Nephron (organoid): ENCODE results near the gene CCL19.

Source experiments
- H3K27ac Mint-ChIP-seq, 3 experiments: 2 replicates each; pipeline ENCODE4 v1.8.0; 2020; ENCODE audit warnings: mixed read lengths in 3 of 3, mild to moderate bottlenecking in 2 of 3, moderate library complexity in 1 of 3
- H3K27me3 Mint-ChIP-seq: 2 replicates; pipeline ENCODE4 v1.8.0; 2021; ENCODE audit warnings: low read depth, mild to moderate bottlenecking, moderate library complexity, mixed read lengths
- H3K36me3 Mint-ChIP-seq: 2 replicates; pipeline ENCODE4 v1.8.0; 2020; ENCODE audit warnings: low read depth, mixed read lengths
- H3K4me1 Mint-ChIP-seq: 2 replicates; pipeline ENCODE4 v1.8.0; 2020; ENCODE audit warnings: mixed read lengths
- H3K4me3 Mint-ChIP-seq, 3 experiments: 2 replicates each; pipeline ENCODE4 v1.8.0; 2020; ENCODE audit warnings: mild to moderate bottlenecking in 3 of 3, mixed read lengths in 3 of 3, moderate library complexity in 2 of 3
- H3K9me3 Mint-ChIP-seq: 2 replicates; pipeline ENCODE4 v1.8.0; 2020; ENCODE audit warnings: mixed read lengths
- CTCF ChIP-seq, 3 experiments: fragments of 200-600 bp; sonication (generic); IDR thresholded peaks; one replicate each; pipeline ENCODE4 v1.5.0; 2021; ENCODE audit warnings: antibody characterized with exemption in 3 of 3; ENCODE audit not compliant: unreplicated experiment in 3 of 3

Gene CCL19

GRCh38 chr9:34664281-34665066 is 26.6 kb downstream of the CCL19 start:
- peak overlapping the region; percentile 84 to 93 (median 93) for H3K27ac Mint-ChIP-seq
- peak; percentile 80 to 82 (median 81) for TF ChIP-seq CTCF (IDR thresholded peaks at IDR 0.05; ENCODE audit: unreplicated experiment in 3 of 3)
- H3K4me1 Mint-ChIP-seq, result peaks cover 30% of the 10 kb centered on the region
- no peaks in the 10 kb centered on the region for H3K27me3 Mint-ChIP-seq
- H3K36me3 Mint-ChIP-seq, result peaks cover 46% of the 10 kb centered on the region
- no peaks in the 10 kb centered on the region for H3K9me3 Mint-ChIP-seq
- H3K4me3 Mint-ChIP-seq, result peak overlapping the region; percentile 92 to 94 (median 94)

GRCh38 chr9:34663303-34663605 is 27.8 kb downstream of the CCL19 start:
- H3K27me3 Mint-ChIP-seq, result no peaks in the 10 kb centered on the region
- peak overlapping the region; percentile 29 to 63 (median 59) for H3K4me3 Mint-ChIP-seq
- no peaks in the 10 kb centered on the region for H3K9me3 Mint-ChIP-seq
- H3K4me1 Mint-ChIP-seq, result peaks cover 34% of the 10 kb centered on the region
- peak overlapping the region; percentile 15 to 93 (median 54) for H3K27ac Mint-ChIP-seq
- no peak for TF ChIP-seq CTCF (IDR thresholded peaks at IDR 0.05; ENCODE audit: unreplicated experiment in 3 of 3)
- peaks cover 35% of the 10 kb centered on the region for H3K36me3 Mint-ChIP-seq

- H3K36me3 Mint-ChIP-seq, result peaks cover 33% of the 10 kb centered on the region
- peaks cover 35% of the 10 kb centered on the region for H3K4me1 Mint-ChIP-seq
- TF ChIP-seq CTCF (IDR thresholded peaks at IDR 0.05; ENCODE audit: unreplicated experiment in 3 of 3), result no peak
- peak within 1 kb of the TSS; percentile 15 to 93 (median 54) for H3K27ac Mint-ChIP-seq
- H3K27me3 Mint-ChIP-seq, result no peaks in the 10 kb centered on the region
- peak within 1 kb of the TSS; percentile 29 to 63 (median 59) for H3K4me3 Mint-ChIP-seq
- H3K9me3 Mint-ChIP-seq, result no peaks in the 10 kb centered on the region
Observed at GRCh38 chr9:34662526-34663302, 28.4 kb downstream of the CCL19 start, which contains the start of gene CCL27. Gene CCL27, minus strand, starts transcription at chr9:34662657. Its CDS starts 24 bp downstream, at chr9:34662633.

- H3K27me3 Mint-ChIP-seq, result no peaks in the 10 kb centered on the region
- no peak overlapping the region for H3K4me3 Mint-ChIP-seq
- peaks cover 43% of the 10 kb centered on the region for H3K4me1 Mint-ChIP-seq
Observed at GRCh38 chr9:34659592-34660253, 31.4 kb downstream of the CCL19 start.

GRCh38 chr9:34658461-34658860 is 32.6 kb downstream of the CCL19 start:
- H3K4me3 Mint-ChIP-seq, result peak overlapping the region in 1 of 3 experiments; percentile 30
- H3K27me3 Mint-ChIP-seq, result no peaks in the 10 kb centered on the region
- peaks cover 42% of the 10 kb centered on the region for H3K4me1 Mint-ChIP-seq
- peaks cover 27% of the 10 kb centered on the region for H3K36me3 Mint-ChIP-seq
- no peaks in the 10 kb centered on the region for H3K9me3 Mint-ChIP-seq
- peak overlapping the region in 1 of 3 experiments; percentile 21 for H3K27ac Mint-ChIP-seq
- no peak for TF ChIP-seq CTCF (IDR thresholded peaks at IDR 0.05; ENCODE audit: unreplicated experiment in 3 of 3)

More at GRCh38 chr9:34659592-34660253, 31.4 kb downstream of the CCL19 start:
- Mint-ChIP-seq H3K27ac (no peak overlapping the region), H3K36me3 (peaks cover 30% of the 10 kb centered on the region), H3K9me3 (no peaks in the 10 kb centered on the region)
- TF ChIP-seq CTCF (IDR thresholded peaks at IDR 0.05; ENCODE audit: unreplicated experiment in 3 of 3), result no peak
